ENCODE results near the gene MAGEA12.

- TF ChIP-seq SUZ12 (IDR thresholded peaks at IDR 0.05; ENCODE audit: extremely low read depth, insufficient read depth, insufficient read length), result no peak
- no peak for TF ChIP-seq ZNF274 (IDR thresholded peaks at IDR 0.05; ENCODE audit: low read depth, low read length)
Observed at GRCh38 chrX:152738560-152738959, 5.0 kb downstream of the MAGEA12 start.
